ENCODE data around the gene ALDH3A1. TPM values are rescaled to one million over a fixed set of nuclear protein-coding genes. Genes with fewer than 3 reads are reported as not detected.

The ALDH3A1 gene
- total RNA-seq, 1 experiment from 2014 or later, result 20.0 TPM

DNA sequence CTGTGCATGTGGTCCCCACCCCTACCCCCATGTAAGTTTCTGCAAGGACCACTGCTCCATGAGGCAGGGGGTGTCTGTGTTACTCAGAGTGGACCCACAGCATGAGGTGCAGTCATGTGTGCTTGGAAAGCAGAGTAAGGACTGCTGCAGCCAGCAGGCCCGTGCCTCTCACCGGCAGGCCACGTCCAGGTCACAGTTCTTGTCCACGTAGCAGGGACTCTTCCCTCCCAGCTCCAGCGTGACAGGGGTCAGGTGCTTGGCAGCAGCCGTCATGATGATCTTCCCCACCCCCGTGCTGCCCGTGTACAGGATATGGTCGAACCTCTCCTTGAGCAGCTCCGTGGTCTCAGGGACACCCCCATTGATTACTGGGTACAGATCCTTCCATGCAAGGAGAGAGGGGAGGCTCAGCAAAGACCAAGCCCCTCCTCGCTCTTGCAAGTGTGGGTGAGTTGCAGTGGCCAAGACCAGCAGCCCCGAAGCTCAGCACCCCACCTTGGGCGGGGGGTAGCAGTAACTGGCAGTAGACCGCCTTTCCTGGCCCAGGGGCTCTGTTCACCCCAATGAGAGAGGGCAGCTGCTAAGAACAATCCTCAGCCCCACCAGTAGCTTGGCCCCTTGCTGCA lies 6.2 kb downstream of the ALDH3A1 start:
- DNase-seq (ENCODE audit: low spot score), result no peak

DNA sequence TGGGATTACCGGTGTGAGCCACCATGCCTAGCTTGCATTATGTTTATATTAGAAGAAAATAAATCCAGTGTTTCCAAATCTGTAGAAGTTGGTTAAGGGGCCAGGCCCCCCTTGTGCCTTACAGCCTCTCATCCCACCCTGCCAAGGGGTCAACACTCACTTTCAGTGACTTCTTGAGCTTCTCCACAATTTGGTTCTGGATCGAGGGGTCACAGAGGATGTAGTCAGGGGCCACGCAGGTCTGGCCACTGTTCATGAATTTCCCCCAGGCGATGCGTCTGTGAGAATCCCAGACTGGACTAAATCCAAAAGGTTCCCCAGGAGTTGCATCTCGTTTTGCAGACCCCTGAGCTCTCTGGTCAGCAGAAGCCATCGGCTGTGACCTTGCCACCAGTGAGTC lies 7.2 kb downstream of the ALDH3A1 start:
- no peak for DNase-seq (ENCODE audit: low spot score)

- no peak for DNase-seq (ENCODE audit: low spot score)
Observed at GRCh38 chr17:19739241-19740201, 8.6 kb downstream of the ALDH3A1 start.

GRCh38 chr17:19738757-19739156 lies 9.3 kb downstream of the ALDH3A1 start:
- DNase-seq (ENCODE audit: low spot score), result no peak

- no peak for DNase-seq (ENCODE audit: low spot score)
Observed at GRCh38 chr17:19738073-19738449, 10.0 kb downstream of the ALDH3A1 start.

GRCh38 chr17:19737305-19738072 lies 10.6 kb downstream of the ALDH3A1 start:
- no peak for DNase-seq (ENCODE audit: low spot score)

- DNase-seq (ENCODE audit: low spot score), result no peak
Observed at GRCh38 chr17:19736071-19736470, 12.0 kb downstream of the ALDH3A1 start.

DNA sequence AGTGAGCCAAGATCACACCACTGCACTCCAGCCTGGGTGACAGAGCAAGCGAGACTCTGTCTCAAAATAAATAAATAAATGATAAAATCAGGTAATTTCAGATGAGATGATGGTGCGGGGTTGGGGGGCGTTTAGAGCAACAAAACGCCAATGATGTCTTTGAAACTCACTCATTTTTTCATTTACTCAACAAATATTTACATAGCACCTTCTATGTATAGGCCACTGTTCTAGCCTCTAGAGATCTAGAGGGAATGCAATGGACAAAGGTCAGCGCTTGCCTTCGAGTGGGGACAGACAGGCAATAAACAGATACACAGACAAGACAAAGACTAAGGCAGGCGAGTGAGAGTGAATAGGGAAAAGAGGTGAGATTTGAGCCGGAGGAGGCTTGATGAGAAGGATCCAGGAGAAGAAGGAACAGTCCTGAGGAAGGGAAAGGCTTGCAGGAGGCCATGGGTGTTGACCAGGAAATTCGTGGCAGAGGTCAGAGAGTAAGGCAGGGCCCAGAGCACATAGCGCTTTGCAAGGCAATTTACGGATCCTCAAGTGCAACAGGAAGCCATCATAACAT lies 14.1 kb downstream of the ALDH3A1 start:
- DNase-seq (ENCODE audit: low spot score), result no peak

DNA sequence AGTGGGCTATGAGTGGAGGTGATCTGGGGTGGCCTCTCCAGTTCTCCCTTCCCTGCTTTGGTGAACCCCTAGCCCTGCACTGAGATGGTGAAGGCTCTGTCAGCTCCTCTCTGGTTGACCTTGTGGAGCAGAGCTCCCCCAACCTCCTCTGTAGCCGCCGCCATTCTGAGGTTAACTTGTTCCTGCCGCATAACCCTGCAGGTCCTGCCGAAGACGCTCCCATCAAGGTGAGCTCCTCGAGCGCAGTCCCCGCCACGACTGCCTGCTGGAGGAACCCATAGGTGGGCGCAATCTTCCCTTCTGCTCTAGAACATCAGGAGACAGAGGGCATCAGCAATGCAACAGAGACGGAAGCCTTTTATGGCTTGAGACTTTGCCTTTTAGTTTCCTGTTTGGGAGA lies 16.5 kb downstream of the ALDH3A1 start:
- no peak for DNase-seq (ENCODE audit: low spot score)

- no peak for DNase-seq (ENCODE audit: low spot score)
Observed at GRCh38 chr17:19730843-19731242, 17.3 kb downstream of the ALDH3A1 start.

- DNase-seq (ENCODE audit: low spot score), result no peak
Observed at GRCh38 chr17:19729900-19730299, 18.2 kb downstream of the ALDH3A1 start.

DNA sequence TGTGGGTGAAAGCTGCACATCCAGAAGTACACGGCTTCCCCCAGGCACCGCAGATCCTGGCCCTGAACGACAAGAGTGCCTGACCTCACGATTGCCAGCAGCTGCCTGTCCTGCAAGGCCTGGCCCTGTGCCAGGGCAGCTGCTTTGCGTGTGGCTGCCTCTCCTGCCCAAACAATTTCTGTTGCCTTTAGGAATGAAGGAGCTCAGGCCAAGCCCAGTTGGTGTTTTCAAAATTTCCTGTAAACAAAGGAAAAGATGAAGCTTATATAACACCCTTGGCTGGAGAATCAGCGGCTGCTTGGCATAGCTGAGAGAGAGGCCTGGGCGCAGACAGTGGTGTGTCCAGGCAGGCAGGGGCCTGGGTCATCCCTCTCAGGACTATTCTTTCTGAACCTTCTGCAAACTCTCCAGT lies 20.0 kb downstream of the ALDH3A1 start:
- peak; percentile 63 for DNase-seq (ENCODE audit: low spot score)

DNA sequence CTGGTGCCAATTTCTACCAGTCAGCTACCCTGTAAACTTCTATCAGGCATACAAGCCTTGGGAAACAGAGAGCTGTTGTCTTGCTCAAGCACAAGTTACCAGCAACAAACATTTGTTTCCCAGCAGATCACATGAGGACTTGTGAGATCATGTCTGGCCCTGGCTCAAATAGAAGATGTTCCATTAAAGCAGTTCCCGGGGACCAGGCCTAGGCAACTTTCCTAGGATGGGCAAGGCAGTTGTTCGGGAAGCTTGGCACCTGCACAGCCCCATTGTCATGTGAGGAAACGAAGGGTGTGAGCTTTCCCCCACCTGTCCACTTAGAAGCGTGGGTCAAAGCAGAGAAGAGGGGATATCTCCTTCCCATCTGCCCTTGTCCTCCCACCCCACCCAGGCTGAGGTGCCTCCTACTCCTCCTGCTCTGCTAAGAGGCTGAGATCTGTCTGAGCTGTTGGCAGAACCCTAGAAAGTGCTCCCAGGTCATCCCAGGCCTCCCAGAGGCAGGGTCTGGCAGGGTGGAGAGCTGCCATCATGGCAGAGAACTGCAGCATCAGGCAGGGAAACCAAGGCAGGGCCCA lies 20.5 kb downstream of the ALDH3A1 start:
- DNase-seq (ENCODE audit: low spot score), result no peak

GRCh38 chr17:19726631-19727376 lies 21.3 kb downstream of the ALDH3A1 start:
- no peak for DNase-seq (ENCODE audit: low spot score)

DNA sequence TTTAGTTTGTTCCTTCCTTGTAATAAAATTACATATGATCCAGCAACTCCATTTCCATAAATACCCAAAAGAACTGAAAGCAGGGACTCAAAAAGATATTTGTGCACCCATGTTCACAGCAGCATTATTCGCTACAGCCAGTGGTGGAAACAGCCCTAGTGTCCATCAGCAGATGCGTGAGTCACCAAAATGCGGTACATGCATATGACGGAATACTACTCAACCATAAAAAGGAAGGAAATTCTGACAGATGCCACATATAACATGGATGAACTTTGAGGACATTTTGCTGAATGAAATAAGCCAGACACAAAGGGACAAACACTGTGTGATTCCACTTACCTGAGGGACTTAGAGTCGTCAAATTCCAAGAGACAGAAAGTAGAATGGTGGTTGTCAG lies 22.6 kb downstream of the ALDH3A1 start:
- DNase-seq (ENCODE audit: low spot score), result no peak

DNA sequence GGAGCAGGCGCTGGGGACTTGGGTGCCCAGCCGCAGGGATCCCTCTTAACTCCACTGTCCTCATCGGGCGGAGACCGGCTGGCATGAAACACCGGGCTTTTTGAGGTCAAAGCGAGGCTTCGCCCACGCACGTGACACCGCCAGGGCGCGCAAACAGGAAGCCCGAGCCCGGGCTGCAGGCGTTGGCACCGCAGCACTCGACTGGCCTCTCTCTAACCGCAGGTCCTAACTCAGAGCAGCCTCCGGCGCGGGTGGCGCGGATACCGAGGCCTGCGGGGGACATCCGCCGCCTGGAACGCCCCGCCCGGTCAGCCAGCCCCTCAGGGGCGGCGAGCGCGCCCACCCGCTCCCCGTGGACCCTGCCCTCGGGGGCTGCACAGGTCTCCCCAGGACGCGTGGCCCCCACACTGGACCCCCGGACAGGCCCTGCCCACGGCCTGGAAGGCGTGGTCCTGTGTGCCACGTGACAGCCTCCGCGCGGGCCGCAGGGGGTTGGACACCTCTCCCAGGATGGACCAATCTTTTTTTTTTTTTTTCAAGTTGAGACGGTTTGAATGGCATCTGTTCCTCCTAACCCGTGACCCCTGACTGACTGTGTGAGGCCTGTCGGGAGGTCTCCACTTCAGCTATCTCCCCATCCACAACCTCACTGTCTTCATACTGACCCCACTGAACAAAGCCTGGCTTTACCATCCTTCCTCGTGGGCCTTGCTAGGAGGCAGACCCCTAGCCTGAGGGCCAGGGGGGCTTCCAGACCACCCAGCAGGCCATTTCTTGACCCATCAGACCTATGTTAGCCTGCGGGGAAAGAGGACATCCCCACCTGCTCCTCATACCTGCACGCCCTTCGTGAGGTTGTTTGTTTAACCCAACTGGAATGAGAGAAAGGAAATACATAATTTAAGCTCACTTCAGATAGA lies 23.3 kb downstream of the ALDH3A1 start:
- peak; percentile 63 for DNase-seq (ENCODE audit: low spot score)

DNA sequence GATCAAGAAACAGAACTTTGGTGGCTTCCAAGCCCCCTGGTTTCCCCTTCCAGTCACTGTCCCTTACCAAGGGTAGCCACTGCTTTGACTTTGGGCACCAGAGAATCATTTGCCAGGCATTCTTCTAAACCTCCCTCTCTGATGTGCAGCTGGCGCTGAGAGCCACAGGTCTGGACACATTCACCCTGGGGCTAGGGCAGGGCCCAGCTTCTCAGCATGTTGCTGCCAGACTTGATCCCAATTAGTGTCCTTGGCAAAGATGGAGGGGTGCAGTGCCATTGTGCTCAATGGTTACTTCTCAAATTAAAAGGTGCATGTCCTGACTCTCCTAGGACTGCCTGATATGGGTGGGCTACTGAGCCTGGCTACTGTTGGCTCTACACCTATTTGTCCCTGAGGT lies 24.1 kb downstream of the ALDH3A1 start:
- no peak for DNase-seq (ENCODE audit: low spot score)

GRCh38 chr17:19720631-19721426 lies 27.3 kb downstream of the ALDH3A1 start:
- no peak for DNase-seq (ENCODE audit: low spot score)

DNA sequence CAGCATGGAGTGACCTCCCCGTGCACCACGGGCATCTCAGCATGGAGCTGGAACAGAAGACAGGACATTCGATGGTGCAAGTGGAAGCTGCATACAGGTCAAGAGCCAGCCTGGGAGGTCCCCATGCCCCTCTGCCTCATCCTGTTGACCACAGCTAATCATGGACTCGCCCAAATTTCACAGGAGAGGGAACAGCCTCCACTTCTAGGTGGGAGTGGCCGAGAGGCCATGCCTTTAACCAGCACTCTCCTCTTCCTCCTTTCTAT lies 28.0 kb downstream of the ALDH3A1 start:
- no peak for DNase-seq (ENCODE audit: low spot score)

All from HT-29 (cell line).